Measurements from ENCODE around the gene HUS1. TPM values are rescaled to one million over a fixed set of nuclear protein-coding genes. Genes with fewer than 3 reads are reported as not detected.

HUS1 gene
- total RNA-seq, 2 donors from 2014 or later = 65.5 to 80.6 TPM

DNA sequence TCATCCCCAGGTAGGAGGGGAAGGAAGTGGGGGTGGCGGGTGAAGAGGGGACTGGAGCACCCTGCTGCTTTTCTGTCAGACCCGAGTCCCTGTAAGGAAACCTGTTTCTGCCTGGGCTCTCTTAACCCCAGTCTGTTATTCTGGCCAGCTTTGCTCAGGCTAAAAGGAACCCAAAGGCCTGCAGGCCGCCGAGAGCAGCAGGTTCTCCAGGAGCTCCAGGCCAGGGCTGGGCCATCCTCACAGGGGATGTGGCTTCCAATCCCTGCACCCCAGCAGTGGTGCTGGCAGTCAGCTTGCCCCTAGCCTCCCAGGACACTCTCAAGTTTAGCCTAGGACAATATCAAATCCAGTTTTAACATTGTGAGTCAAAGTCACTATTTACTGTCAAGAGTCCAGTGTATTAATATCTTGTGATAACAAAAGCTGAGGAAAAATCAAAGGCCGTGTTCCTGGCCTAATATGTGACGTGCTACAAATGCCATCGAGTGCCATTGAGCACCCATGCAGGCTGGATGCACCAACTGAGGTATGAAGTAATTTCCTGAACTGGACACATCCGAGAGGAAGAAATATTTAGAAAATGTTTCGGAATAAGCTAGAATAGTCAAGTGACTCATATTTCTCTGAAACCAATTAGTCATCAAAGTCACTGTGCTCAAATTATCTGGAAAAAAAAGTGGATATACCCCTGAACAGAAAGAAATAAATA, 38.1 kb downstream of the HUS1 start:
- TF ChIP-seq, protein P1, sequence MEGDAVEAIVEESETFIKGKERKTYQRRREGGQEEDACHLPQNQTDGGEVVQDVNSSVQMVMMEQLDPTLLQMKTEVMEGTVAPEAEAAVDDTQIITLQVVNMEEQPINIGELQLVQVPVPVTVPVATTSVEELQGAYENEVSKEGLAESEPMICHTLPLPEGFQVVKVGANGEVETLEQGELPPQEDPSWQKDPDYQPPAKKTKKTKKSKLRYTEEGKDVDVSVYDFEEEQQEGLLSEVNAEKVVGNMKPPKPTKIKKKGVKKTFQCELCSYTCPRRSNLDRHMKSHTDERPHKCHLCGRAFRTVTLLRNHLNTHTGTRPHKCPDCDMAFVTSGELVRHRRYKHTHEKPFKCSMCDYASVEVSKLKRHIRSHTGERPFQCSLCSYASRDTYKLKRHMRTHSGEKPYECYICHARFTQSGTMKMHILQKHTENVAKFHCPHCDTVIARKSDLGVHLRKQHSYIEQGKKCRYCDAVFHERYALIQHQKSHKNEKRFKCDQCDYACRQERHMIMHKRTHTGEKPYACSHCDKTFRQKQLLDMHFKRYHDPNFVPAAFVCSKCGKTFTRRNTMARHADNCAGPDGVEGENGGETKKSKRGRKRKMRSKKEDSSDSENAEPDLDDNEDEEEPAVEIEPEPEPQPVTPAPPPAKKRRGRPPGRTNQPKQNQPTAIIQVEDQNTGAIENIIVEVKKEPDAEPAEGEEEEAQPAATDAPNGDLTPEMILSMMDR (IDR thresholded peaks at IDR 0.05) = no peak
- Histone ChIP-seq H3K4me3 (peak overlapping the region; percentile 29), H3K27me3 (replicated peaks; ENCODE audit: insufficient read depth) (no peaks in the 10 kb centered on the region), H3K36me3 (no peaks in the 10 kb centered on the region), H3K4me1 (ENCODE audit: control insufficient read depth in 1 of 2, low read depth in 2 of 2) (peaks cover 14 to 24% of the 10 kb centered on the region in 2 donors), H3K9me3 (no peaks in the 10 kb centered on the region), H3K27ac (peak overlapping the region; percentile 87 to 90)
- DNase-seq (ENCODE audit: low spot score) (peak; percentile 72), ATAC-seq (ENCODE audit: insufficient number of reproducible peaks, low FRiP score, low read depth) (peak; percentile 77)

DNA sequence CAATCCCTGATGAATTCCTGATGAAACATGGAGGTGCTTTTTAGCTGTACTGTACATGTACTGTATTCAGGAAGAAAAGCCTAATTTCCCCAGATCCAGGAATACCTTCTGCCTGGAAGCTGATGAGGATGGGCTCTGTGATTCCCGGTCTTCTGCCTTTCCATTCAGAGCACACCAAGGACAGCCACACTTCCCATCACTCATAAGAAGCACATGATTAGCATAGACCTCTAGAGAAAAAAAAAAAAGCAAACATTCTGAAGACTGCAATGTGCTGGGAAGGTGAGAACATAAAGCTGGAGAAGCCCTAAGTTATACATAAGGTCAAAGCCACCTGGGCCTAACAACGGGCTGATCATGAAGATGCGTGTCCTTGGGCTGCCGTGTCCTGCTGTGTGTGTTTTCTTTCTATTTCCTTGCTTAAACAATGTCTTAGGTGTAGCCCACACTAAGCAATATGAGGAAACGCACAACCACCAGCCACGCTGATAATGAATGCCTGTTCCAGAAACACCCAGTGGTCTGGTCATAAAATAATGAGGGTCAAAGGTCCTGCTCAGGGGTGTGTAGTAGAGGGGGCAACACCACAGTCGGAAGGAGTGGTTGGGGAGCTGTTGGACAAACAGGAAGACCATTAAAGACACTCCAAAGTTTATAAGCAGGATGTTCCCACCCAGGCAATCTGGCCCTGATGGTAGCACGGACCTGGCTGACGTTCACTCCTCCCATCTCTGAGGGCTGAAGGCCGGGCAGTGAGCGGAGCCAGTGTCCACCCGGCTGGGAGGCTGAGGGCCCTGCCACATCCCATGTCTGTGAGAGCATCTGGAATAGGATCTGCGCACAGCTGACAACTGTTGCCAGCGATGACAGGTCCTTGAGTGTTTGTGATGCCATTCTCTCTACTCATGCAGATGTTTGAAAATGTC, 39.1 kb downstream of the HUS1 start:
- Histone ChIP-seq H3K9me3 (no peaks in the 10 kb centered on the region), H3K4me3 (no peak overlapping the region), H3K27me3 (replicated peaks; ENCODE audit: insufficient read depth) (no peaks in the 10 kb centered on the region), H3K36me3 (no peaks in the 10 kb centered on the region), H3K4me1 (ENCODE audit: control insufficient read depth in 1 of 2, low read depth in 2 of 2) (peaks cover 14 to 24% of the 10 kb centered on the region in 2 donors), H3K27ac (peak overlapping the region; percentile 87 to 90)
- DNase-seq (ENCODE audit: low spot score) = no peak
- TF ChIP-seq, protein P1 (IDR thresholded peaks at IDR 0.05) = no peak
- ATAC-seq (ENCODE audit: insufficient number of reproducible peaks, low FRiP score, low read depth) = no peak

DNA sequence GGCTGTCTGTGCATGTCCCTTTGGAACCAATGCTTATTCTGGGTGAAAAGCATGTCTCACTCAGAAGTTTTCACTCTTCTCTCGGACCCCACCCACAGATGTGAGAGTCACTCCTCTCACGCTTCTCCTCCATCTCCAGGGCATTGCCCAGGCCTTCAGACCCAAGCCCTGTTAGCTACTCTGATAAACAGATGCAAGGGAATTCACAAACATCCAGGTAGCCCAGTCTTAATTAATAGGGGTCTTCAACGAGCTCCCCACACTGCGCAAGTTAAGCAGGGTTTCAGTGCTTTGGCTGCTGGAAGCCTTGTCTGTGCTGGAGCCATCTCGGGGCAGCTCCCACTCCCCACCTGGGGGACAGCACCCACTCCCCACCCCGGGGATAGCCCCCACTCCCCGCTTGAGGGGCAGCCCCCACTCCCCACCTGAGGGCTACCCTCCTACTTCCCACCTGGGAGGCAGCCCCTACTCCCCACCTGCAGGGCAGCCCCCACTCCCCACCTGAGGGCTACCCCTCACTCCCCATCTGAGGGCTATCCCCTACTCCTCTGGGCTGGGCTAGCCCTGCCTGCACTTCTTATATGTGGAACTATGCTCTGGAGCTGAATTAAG, 39.9 kb downstream of the HUS1 start:
- no peak overlapping the region for H3K27ac ChIP-seq
- no peaks in the 10 kb centered on the region for H3K9me3 ChIP-seq
- no peaks in the 10 kb centered on the region for H3K27me3 ChIP-seq (replicated peaks; ENCODE audit: insufficient read depth)
- H3K4me3 ChIP-seq = no peak overlapping the region
- H3K4me1 ChIP-seq (ENCODE audit: control insufficient read depth in 1 of 2, low read depth in 2 of 2) = peaks cover 14 to 24% of the 10 kb centered on the region in 2 donors
- H3K36me3 ChIP-seq = no peaks in the 10 kb centered on the region
- DNase-seq (ENCODE audit: low spot score) (no peak), ATAC-seq (ENCODE audit: insufficient number of reproducible peaks, low FRiP score, low read depth) (no peak)
- TF ChIP-seq, protein P1 (IDR thresholded peaks at IDR 0.05) = no peak

DNA sequence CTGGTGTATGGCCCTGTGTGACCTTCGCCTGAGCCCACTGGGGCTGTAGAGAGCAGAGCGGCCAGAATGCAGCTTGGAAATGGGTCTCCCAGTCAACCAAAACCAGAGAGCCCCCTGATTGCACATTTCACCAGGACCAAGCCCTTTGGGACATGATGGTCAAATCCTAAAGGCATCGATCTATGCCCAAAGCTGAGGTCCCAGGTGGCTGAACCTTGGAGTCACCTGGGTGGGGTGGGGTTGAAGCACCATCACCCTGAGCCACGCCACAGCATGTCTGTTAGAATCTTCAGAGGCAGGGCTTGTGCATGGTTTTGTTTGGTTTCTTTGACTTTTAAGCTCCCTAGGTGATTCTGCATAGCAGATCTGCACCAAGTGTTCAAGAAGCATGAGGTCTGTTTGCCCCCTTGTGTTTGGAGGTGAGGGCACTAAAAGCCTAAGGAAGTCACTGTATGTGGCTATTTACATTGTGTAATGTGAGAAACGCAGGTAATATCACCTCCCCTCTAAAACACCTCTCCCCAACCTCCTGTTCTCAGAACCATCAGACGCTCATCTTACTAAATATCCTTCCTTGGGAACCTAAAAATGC, 40.7 kb downstream of the HUS1 start:
- ATAC-seq (ENCODE audit: insufficient number of reproducible peaks, low FRiP score, low read depth) (no peak), DNase-seq (ENCODE audit: low spot score) (no peak)
- TF ChIP-seq, protein P1 (IDR thresholded peaks at IDR 0.05) = no peak
- Histone ChIP-seq H3K4me1 (ENCODE audit: control insufficient read depth in 1 of 2, low read depth in 2 of 2) (peaks cover 14 to 24% of the 10 kb centered on the region in 2 donors), H3K27ac (no peak overlapping the region), H3K27me3 (replicated peaks; ENCODE audit: insufficient read depth) (no peaks in the 10 kb centered on the region), H3K4me3 (no peak overlapping the region), H3K36me3 (no peaks in the 10 kb centered on the region), H3K9me3 (no peaks in the 10 kb centered on the region)

All from thoracic aorta (tissue), 2 donors.